GM19240 (cell line): ENCODE data around the gene FZR1.
"Not testable (repeated sequence)": the region's sequence is repeated elsewhere in the genome, so short reads cannot be mapped to it uniquely, and the experiment has no call there.

Experiments used
- DNase-seq: peaks from one replicate; pipeline ENCODE4 v3.0.0; 2011; ENCODE audit warnings: low spot score; ENCODE audit not compliant: insufficient read length

The FZR1 gene

DNA sequence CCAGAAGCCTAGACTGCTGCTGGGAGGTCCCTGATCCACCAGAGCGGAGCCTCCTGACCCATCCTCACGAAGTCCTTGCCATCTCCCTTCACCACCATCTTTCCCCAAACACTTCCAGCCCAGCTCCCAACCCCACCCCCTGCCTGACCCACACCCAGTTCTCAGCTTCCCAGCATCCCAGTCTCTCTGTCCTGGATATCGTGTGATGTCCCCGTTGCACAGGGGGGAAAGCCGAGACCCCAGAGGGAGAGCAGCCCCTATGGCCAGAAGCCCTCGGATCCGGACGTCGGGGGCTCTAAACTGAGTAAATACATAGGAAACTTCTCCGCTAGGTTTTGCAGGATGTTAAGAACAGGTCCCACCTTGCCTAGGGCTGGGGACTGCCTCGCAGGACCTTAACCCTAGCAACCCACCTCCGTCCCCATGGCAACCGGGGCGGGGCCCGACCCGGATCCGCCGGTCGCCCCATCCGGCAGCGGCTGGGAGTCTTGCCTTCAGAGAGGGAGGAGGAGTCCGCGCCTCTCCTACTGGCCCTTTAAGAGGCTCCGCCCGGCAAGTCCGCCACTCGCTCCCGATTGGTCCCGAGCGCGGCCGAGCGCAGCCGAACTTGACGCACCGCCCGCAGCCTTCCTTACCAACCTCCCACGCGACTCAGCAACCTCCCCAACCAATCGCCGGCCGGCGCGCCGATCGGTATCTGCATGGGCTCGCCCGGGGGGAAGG lies 66.2 kb downstream of the FZR1 start:
- peak; percentile 98 for DNase-seq

- no peak for DNase-seq
These were observed 66.7 kb downstream of the FZR1 start, which contains the start of gene HMG20B for GRCh38 chr19:3572855-3573161. Gene HMG20B, plus strand, starts transcription at chr19:3572944. Its CDS starts 366 bp downstream, at chr19:3573310.

- no peak for DNase-seq
These were observed 67.2 kb downstream of the FZR1 start for GRCh38 chr19:3573162-3573857.

- peak; percentile 79 for DNase-seq
These were observed 67.9 kb downstream of the FZR1 start for GRCh38 chr19:3573858-3574637.

GRCh38 chr19:3575260-3575741 lies 69.2 kb downstream of the FZR1 start:
- no peak for DNase-seq

- no peak for DNase-seq
These were observed 70.0 kb downstream of the FZR1 start for GRCh38 chr19:3575949-3576673.

- no peak for DNase-seq
These were observed 70.8 kb downstream of the FZR1 start for GRCh38 chr19:3576696-3577443.

DNA sequence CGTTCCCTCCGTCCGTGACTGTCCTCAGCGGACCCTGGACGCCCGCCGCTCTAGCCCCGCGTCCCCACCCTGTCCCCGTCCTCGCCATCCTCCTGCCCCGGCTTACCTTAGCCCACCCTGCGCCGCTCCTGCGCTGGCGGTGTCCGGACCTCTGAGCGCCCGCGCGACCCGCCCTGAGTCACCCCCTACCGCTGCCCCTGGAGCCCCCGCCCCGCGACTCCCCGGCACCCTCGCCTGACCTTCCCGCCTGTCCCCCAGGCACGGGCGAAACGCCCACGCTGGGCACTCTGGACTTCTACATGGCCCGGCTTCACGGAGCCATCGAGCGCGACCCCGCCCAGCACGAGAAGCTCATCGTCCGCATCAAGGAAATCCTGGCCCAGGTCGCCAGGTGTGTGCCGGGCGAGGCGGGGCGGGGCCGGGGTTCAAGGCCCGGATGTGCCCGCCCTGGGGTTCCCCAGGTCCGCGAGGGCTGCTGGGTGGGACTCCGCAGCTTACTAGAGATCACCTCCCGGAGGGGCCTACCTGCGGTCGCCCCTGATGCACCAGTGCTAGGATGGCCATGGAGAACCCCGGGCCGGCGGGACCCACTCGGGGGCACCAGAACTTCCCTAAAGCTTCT lies 71.7 kb downstream of the FZR1 start:
- no peak for DNase-seq

GRCh38 chr19:3578390-3578789 lies 72.3 kb downstream of the FZR1 start:
- DNase-seq: no peak

DNA sequence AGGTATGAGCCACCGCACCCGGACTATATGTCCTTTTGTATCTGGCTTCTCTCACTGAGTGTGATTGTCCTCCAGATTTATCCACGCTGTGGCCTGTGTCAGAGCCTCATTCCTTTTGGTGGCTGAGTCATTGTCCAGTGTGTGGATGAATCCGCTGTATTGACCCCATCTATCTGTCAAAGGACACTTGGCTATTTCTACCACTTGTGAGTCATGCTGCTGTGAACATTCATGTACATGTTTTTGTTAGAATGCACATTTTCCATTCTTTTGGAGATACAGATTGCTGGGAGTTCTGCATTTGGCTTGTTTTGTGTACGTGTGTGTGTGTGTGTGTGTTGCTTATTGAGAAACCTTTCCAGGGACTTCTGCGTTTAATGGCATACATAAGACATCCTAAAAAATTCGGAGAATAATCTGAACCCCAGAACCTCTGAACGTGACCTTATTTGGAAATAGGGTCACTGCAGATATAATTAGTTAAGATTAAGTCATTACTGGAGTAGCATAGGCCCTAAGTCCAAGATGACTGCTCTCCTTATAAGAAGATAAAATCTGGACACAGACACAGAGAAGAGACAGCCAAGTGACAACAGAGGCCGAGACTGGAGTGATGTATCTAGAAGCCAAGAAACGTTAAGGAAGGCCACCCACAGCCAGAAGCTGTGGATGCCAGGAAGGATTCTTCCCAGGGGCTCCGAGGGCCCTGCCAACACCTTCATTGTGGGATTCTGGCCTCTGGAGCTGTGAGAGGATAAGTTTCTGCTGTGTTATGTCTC lies 74.2 kb downstream of the FZR1 start:
- no peak for DNase-seq

DNA sequence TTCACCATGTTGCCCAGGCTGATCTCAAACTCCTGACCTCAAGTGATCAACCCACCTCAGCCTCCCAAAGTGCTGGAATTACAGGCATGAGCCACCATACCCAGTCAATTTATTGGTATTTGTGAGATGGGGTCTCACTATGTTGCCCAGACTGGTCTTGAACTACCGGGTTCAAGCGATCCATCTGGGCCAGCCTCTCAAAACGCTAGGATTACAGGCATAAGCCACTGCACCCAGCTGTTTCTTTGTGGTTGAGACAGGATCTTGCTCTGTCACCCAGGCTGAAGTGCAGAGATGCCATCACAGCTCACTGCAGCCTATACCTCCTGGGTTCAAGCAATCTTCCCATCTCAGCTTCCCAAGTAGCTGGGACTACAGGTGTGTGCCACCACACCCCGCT lies 75.7 kb downstream of the FZR1 start:
- not testable (repeated sequence) for DNase-seq

- not testable (repeated sequence) for DNase-seq
These were observed 78.1 kb downstream of the FZR1 start for GRCh38 chr19:3584036-3584802.

- DNase-seq: no peak
These were observed 79.4 kb downstream of the FZR1 start, which contains the start of gene GIPC3 for GRCh38 chr19:3585301-3586126. Gene GIPC3, plus strand, starts transcription at chr19:3585478. Its CDS starts 120 bp downstream, at chr19:3585598.

- no peak for DNase-seq
These were observed 80.1 kb downstream of the FZR1 start for GRCh38 chr19:3586127-3586626.

GRCh38 chr19:3586707-3587346 lies 80.7 kb downstream of the FZR1 start:
- DNase-seq: no peak
